CD1c-positive myeloid dendritic cell (primary cell): ENCODE data around the gene ZNF513.

ENCODE experiments used
- DNase-seq: peaks from one replicate; pipeline ENCODE4 v3.0.0-alpha.2; 2016; ENCODE audit errors: extremely low spot score

Gene ZNF513

GRCh38 chr2:27381577-27382181, 1.1 kb upstream of the ZNF513 start:
- DNase-seq: no peak

DNA sequence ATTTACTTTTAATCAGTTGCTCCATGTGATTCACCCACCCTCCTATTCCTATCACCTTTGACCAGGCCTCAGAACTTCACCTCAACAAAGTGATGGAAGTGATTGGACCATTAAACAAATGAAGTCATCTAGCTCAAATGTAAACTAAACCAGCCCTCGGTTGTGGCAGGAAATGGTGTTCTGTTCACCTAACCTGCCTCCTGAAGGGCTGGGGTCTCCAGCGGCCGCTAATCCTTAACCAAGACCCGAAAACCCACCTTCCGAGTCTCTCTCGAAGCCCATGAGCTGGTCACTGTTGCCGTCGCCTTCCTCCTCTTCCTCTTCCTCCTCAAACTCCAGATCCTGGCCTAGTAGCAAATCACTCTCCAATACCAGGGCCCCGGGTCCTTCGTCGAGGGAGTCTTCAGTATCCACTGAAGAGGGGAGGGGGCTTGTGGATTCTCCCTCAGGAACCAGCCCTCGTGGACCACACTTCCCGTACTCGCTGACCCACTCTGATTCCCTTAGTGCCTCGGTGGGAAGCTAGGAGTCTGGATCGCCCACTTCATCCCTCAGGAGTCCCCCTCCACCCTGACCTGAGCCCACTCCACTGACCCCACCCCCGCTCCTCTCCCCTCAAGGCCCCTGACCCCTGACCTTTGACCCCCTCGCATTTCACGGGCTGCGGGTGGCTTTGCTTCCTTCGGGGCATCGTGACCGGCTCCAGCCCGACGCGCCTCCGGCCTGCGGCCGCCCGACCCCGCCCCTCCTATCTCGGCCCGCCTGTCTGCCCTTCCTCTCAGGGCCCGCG, 503 bp downstream of the ZNF513 start:
- no peak for DNase-seq

GRCh38 chr2:27379383-27379835, 1.1 kb downstream of the ZNF513 start:
- no peak for DNase-seq

DNA sequence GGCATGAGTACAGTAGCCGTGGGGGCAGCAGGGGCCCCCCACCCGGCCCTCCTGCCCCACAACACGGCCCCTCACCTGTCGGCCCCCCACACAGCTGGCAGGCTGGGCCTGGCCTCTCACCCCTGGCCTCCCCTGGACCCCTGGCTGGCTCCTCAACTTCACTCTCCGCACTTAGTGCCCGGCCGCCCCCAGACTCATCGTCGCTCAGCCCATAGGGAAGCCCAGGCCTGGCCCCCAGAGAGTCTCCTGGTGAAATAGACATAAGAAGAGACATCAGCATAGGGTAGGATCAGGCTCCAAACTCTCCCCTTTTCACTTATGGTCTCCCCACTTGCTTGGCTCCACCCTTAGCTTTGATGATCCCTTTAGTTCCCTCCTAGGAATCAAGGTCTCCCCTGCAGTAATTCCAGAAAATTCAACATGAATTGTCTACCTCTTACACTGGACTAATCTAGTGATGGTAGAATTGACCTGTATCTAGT, 1.7 kb downstream of the ZNF513 start:
- DNase-seq: no peak

DNA sequence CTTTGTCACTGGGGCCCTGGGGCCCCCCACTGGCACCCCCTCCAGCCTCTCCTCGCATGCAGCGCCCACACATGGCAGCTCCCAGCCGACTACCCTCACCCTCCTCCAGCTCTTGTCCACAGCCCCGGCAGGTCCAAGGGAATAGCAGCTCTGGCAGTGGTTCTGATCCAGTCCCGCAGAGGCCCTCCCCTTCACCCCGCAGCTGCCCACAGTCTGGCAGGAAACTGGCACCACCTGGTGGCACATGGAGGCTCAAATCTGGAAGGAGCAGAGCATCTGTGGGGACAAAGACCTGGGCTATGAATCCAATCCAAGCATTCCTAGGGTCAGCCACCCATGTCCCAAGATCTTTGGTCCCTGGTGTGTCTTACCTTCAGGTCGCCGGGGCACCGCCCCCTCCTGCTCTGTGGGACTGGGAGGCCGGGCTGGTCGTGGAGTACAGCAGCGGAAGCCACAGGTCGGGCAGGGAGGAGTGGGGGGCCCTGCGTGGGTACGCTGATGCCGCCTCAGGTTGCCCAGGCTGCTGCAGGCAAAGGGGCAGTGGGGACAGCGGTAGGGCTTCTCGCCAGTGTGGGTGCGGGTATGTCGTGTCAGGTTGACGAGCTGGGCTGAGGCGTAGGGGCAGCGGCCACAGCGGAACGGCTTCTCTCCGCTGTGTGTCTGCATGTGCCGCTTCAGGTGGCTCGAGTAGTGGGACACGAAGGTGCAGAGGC, 2.3 kb downstream of the ZNF513 start:
- no peak for DNase-seq

GRCh38 chr2:27377618-27378095, 2.9 kb downstream of the ZNF513 start:
- DNase-seq: no peak

GRCh38 chr2:27376866-27377617, 3.5 kb downstream of the ZNF513 start:
- DNase-seq: no peak

DNA sequence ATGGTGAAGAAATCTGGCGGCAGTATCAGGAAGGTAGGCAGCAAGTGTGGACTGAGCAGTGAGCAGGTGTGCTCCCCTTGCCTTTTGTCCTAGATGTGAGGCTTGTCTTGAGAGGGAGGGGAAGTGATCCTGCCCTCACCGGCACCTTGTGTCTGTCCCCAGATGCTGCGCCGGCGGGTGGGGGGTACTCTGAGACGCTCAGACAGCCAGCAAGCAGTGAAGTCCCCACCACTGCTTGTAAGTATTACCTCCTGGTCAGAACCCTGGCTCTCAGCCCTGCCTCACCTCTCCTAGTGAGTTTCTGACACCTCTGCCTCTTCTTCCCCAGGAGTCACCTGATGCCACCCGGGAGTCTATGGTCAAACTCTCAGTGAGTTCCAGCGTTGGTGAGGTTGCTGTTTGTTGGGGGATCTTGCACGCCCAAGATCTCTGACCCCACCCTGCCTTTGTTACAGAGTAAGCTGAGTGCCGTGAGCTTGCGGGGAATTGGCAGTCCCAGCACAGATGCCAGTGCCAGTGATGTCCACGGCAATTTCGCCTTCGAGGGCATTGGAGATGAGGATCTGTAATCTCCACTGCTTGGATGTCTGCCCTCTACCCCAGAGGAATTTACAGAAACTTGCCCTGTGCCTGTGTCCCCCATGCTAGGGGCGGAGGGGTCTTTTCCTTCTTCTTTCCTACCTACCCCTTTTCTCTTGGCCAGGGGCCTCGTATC, 4.2 kb downstream of the ZNF513 start:
- no peak for DNase-seq

DNA sequence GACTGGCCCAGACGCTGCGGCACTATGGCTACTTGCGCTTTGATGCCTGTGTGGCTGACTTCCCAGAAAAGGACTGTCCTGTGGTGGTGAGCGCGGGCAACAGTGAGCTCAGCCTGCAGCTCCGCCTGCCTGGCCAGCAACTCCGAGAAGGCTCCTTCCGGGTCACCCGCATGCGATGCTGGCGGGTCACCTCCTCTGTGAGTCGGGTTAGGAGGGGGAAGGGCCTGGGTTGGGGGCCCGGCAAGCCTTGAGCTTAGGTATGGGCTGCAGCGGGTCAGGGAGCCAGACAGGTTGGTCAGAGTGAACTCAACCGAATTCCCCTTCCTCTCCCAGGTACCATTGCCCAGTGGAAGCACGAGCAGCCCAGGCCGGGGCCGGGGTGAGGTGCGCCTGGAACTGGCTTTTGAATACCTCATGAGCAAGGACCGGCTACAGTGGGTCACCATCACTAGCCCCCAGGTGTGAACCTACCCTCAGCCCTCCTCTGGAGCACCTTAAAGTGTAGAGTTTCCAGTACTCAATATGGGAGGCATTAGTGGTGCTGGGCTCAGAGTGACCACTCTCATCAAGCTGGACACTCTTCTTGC, 4.9 kb downstream of the ZNF513 start:
- no peak for DNase-seq

DNA sequence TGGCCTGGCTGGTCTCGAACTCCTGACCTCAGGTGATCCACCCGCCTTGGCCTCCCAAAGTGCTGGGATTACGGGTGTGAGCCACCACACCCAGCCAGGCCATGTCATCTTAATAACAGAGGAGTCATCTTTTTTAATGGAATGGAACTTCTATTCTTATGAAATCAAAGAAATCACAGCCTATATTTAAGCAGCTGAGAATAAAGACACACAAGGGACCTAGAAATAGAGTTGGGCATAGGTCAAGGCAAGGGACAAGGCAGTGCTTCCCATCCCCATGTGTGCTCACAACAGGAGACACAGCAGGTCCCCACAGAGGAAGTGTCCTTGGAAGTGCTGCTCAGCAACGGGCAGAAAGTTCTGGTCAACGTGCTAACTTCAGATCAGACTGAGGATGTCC, 7.0 kb downstream of the ZNF513 start:
- no peak for DNase-seq

DNA sequence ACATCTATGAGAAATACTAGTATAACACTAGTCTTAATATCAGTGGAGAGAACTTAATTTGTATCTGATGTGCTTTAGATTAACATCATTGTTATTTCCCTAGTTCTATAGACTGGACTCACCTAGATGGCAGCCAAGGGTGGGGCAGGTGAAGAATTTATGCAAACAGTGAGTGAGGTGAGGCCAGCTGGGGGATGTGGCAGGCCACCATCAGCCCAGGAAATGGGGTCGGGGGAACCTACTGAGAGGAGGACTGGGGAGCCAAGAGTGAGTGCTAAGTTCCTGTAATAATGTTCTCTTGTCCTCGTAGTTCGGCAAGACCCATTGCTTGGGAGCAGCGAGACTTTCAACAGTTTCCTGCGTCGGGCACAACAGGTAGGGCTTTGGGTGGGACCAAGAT, 7.6 kb downstream of the ZNF513 start:
- DNase-seq: no peak

- peak; percentile 88 for DNase-seq
Observed at GRCh38 chr2:27370816-27371620, 9.5 kb downstream of the ZNF513 start.

- peak; percentile 100 for DNase-seq
Observed at GRCh38 chr2:27370026-27370815, 10.3 kb downstream of the ZNF513 start, which contains the start of the genes EIF2B4 and SNX17. Gene EIF2B4 (minus strand): TSS chr2:27370338. CDS start chr2:27370314, 24 bp downstream. Gene SNX17 (plus strand): TSS chr2:27370616. CDS start chr2:27370744, 128 bp downstream.

GRCh38 chr2:27369471-27370025, 11.0 kb downstream of the ZNF513 start:
- DNase-seq: no peak

DNA sequence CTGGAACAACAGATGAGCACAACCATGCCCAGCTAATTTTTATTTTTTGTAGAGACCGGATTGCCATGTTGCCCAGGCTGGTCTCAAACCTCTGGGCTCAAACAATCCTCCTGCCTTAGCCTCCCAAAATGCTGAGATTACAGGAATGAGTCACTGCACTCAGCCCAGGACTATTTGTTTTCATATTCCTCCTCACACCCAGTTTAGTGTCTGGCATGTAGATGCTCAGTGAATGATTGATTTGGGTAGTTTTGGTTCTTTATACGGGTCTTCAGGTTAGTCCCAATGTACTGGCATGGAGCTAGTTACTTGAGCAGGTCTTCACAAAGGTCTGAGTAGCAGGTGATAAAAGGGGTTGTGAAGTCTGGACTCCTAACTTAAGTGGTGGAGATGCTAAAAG, 16.6 kb downstream of the ZNF513 start:
- no peak for DNase-seq

DNA sequence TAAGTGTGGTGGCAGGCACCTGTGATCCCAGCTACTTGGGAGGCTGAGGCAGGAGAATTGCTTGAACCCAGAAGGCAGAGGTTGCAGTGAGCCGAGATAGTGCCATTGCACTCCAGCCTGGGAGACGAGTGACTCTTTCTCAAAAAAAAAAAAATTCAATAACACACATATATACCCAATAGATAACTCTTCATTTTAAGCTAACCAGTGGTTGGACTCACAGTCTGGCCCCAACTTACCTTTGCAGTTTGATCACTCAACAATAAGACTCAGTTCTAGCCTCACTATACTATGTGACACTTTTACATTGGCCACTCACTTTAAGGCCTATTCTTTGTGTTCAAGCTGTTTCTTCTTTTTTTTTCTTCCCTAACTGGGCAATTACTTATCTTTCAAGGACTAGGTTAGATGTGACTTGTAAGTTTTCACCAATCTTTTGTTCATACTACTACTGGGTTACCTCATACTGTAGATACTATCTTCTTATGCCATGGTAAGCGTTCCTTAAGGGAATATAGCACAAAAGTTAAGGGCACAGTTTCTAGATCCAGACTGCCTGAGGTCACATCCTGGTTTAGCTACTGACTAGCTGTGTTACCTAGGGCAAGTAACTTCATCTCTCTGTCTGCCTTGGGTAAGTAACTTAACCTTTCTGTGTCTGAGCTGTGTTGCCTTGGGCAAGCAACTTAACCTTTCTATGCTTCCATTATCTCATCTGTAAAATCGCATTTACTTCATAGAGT, 17.7 kb downstream of the ZNF513 start:
- no peak for DNase-seq

GRCh38 chr2:27356382-27357181, 24.0 kb downstream of the ZNF513 start, which contains the start of gene GTF3C2:
Gene GTF3C2 (minus strand): TSS chr2:27356764. CDS start chr2:27343554, 13,210 bp downstream.
- DNase-seq: peak; percentile 98
